Lower lobe of right lung (tissue), 2 donors: ENCODE measurements around the gene SMC5. TPM values are rescaled to one million over a fixed set of nuclear protein-coding genes. Genes with fewer than 3 reads are reported as not detected.

Source experiments
- ATAC-seq, 2 donors: fragments of 200-7000 bp; cut with Tn5 transposase; one replicate each; pipeline ENCODE4 v1.9.1; 2020 to 2022; ENCODE audit warnings: mild to moderate bottlenecking in 2 of 2, moderate library complexity in 2 of 2
- DNase-seq: peaks from one replicate; pipeline ENCODE4 v3.0.0-alpha.2; 2020
- H3K27ac ChIP-seq: fragments of 200-600 bp; one replicate; pipeline ENCODE4 v1.8.0; 2022
- H3K27me3 ChIP-seq: fragments of 200-600 bp; one replicate; pipeline ENCODE4 v1.8.0; 2022; ENCODE audit warnings: low read depth
- H3K36me3 ChIP-seq: fragments of 200-600 bp; one replicate; pipeline ENCODE4 v1.8.0; 2022; ENCODE audit warnings: mild to moderate bottlenecking
- H3K4me1 ChIP-seq: fragments of 200-600 bp; one replicate; pipeline ENCODE4 v1.8.0; 2022
- H3K4me3 ChIP-seq: fragments of 200-600 bp; one replicate; pipeline ENCODE4 v1.8.0; 2022; ENCODE audit warnings: mild to moderate bottlenecking
- H3K9me3 ChIP-seq: fragments of 200-600 bp; one replicate; pipeline ENCODE4 v1.8.0; 2022
- intact Hi-C: fragments of 100-400 bp; cut with DNase I; formaldehyde crosslinking; loops from one replicate; pipeline ENCODE4 v1.11.0; 2022
- total RNA-seq: library from RNA; stranded (reverse); fragmentation: NEBNext Ultra II Directional; extraction: Animal tissue kit (Norgen Biotek cat#: 25700); gene quantifications from one replicate; pipeline ENCODE4 v1.2.1, GENCODE V29; 2021
- TF ChIP-seq, protein P1 (sequence below): fragments of 200-600 bp; IDR thresholded peaks from one replicate; pipeline ENCODE4 v1.8.0; 2022; ENCODE audit warnings: antibody characterized with exemption, mild to moderate bottlenecking
- donor health status: DM: no; HTN: yes; CAD: no; lungs with severe emphysema.

Gene SMC5
- total RNA-seq, 1 donor from 2014 or later: 30.3 TPM

- Histone ChIP-seq H3K36me3 (peaks cover 52% of the 10 kb centered on the region), H3K4me1 (no peaks in the 10 kb centered on the region), H3K27me3 (no peaks in the 10 kb centered on the region), H3K9me3 (no peaks in the 10 kb centered on the region), H3K4me3 (no peak overlapping the region), H3K27ac (no peak overlapping the region)
- TF ChIP-seq, protein P1, sequence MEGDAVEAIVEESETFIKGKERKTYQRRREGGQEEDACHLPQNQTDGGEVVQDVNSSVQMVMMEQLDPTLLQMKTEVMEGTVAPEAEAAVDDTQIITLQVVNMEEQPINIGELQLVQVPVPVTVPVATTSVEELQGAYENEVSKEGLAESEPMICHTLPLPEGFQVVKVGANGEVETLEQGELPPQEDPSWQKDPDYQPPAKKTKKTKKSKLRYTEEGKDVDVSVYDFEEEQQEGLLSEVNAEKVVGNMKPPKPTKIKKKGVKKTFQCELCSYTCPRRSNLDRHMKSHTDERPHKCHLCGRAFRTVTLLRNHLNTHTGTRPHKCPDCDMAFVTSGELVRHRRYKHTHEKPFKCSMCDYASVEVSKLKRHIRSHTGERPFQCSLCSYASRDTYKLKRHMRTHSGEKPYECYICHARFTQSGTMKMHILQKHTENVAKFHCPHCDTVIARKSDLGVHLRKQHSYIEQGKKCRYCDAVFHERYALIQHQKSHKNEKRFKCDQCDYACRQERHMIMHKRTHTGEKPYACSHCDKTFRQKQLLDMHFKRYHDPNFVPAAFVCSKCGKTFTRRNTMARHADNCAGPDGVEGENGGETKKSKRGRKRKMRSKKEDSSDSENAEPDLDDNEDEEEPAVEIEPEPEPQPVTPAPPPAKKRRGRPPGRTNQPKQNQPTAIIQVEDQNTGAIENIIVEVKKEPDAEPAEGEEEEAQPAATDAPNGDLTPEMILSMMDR: no peak
- DNase-seq (no peak), ATAC-seq (no peak)
- intact Hi-C loops: no loop called here
These were observed 39.5 kb downstream of the SMC5 start for GRCh38 chr9:70298245-70298771.

DNA sequence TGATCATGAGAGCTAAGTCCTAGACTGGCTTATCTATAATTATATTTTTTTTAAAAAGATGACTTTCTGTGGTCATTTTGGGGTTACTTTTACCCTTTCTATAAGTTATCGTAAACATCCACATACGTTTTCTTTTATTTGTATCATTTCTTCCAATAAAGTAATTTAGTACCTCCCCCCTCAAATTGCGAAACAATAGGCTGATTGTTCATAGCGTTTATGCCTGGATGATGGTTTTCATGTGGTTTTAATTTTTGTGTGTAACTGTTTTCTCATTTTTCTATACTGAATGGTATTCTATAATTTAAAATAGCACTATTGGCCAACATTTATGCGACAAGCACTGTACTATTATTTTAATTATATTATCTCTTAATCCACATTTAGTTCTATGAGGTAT, 44.5 kb downstream of the SMC5 start:
- no peak for DNase-seq
- intact Hi-C loops: no loop called here
- no peak for ATAC-seq
- TF ChIP-seq, protein P1: no peak
- no peak overlapping the region for H3K4me3 ChIP-seq
- no peak overlapping the region for H3K27ac ChIP-seq
- H3K36me3 ChIP-seq: peaks cover 72% of the 10 kb centered on the region
- no peaks in the 10 kb centered on the region for H3K27me3 ChIP-seq
- H3K4me1 ChIP-seq: no peaks in the 10 kb centered on the region
- H3K9me3 ChIP-seq: no peaks in the 10 kb centered on the region

DNA sequence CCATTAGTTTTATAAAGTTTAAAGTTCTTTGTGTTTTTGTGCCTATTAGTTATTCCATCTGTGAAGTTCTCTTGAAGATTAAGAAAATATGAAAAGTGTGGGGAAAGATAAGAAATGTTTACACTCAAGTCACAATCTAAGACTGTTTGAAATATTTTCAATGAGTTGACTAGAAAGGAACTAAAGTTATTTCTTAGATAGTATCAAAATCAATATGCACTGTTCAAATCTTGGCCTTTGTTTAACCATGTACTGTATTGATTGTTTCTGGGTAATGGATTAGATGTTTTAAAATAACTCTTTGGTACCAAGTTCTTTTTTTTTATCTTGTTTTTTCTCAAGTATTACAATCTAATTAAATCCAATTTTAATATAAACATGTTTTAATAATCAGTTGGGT, 46.0 kb downstream of the SMC5 start:
- ATAC-seq: peak in 1 of 2 donors; percentile 33
- Histone ChIP-seq H3K4me3 (no peak overlapping the region), H3K27ac (no peak overlapping the region), H3K4me1 (no peaks in the 10 kb centered on the region), H3K36me3 (peaks cover 71% of the 10 kb centered on the region), H3K27me3 (no peaks in the 10 kb centered on the region), H3K9me3 (no peaks in the 10 kb centered on the region)
- intact Hi-C loops: no loop called here
- TF ChIP-seq, protein P1: no peak
- no peak for DNase-seq

DNA sequence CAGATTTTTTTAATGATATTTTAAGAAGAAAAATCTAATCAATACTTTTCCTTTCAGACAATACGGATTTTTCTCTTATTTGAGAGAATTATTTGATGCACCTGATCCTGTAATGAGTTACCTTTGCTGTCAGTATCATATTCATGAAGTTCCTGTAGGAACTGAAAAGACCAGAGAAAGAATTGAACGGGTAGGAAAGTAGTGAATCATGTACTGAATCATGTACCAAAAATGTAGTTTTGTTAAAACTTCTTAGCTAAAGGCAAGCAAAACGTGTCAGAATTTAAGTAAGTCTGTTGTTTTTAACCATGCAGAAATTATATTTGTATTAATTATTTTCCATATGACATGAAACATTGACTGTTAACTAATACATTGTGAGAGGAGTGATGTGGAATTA, 56.6 kb downstream of the SMC5 start:
- H3K36me3 ChIP-seq: peaks cover 86% of the 10 kb centered on the region
- intact Hi-C loops: no loop called here
- no peak overlapping the region for H3K4me3 ChIP-seq
- ATAC-seq: no peak
- H3K4me1 ChIP-seq: no peaks in the 10 kb centered on the region
- TF ChIP-seq, protein P1: no peak
- DNase-seq: no peak
- no peaks in the 10 kb centered on the region for H3K9me3 ChIP-seq
- no peak overlapping the region for H3K27ac ChIP-seq
- no peaks in the 10 kb centered on the region for H3K27me3 ChIP-seq

DNA sequence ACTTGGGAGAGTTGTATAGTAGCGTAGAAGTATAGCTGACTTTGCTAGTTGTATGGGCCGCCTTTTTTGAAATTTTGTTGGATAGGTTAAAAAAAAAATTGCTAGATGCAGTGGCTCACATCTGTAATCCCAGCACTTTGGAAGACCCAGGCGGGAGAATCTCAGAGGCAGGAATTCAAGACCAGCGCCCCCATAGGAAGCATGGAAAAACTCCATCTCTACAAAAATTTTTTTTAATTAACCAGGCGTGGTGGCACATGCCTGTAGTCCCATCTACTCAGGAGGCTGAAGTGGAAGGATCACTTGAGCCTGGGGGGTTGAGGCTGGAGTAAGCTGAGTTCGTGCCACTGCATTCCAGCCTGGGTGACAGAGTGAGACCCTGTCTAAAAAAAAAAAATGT, 59.2 kb downstream of the SMC5 start:
- no peaks in the 10 kb centered on the region for H3K4me1 ChIP-seq
- H3K4me3 ChIP-seq: no peak overlapping the region
- no peak for DNase-seq
- H3K27me3 ChIP-seq: no peaks in the 10 kb centered on the region
- TF ChIP-seq, protein P1: no peak
- peaks cover 87% of the 10 kb centered on the region for H3K36me3 ChIP-seq
- intact Hi-C loops: no loop called here
- H3K9me3 ChIP-seq: no peaks in the 10 kb centered on the region
- ATAC-seq: no peak
- H3K27ac ChIP-seq: no peak overlapping the region

DNA sequence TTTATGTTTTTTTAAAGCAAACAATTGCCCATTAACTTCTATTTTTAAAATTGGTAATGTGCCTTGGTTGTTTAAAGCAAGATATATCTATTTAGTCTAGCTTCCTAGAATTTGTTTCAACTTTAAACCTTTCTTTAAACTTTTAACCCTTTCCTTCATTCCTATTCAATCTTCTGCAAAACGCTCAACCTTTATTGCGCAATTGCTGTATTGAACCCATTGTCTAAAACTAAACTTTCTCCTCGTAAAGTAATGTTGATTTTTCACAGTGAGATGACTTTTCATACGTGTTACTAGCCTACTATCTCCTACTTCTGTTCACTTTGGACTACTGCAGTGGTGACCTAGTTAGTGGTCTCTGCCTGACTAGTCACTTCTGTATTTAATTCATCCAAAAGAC, 63.3 kb downstream of the SMC5 start:
- TF ChIP-seq, protein P1: no peak
- no peaks in the 10 kb centered on the region for H3K27me3 ChIP-seq
- peaks cover 81% of the 10 kb centered on the region for H3K36me3 ChIP-seq
- H3K9me3 ChIP-seq: no peaks in the 10 kb centered on the region
- no peak overlapping the region for H3K27ac ChIP-seq
- no peak for ATAC-seq
- no peak for DNase-seq
- H3K4me1 ChIP-seq: no peaks in the 10 kb centered on the region
- intact Hi-C loops: no loop called here
- no peak overlapping the region for H3K4me3 ChIP-seq
